Karpas-422 (cell line): ENCODE measurements around the gene SUGCT. TPM values are rescaled to one million over a fixed set of nuclear protein-coding genes. Genes with fewer than 3 reads are reported as not detected.

ENCODE experiments used
- DNase-seq: peaks from one replicate; pipeline ENCODE4 v3.0.0-alpha.2; 2015
- H2AFZ ChIP-seq: fragments of 200-600 bp; sonication (generic); 2 replicates; pipeline ENCODE4 v1.6.1; 2014; ENCODE audit warnings: antibody characterized with exemption, low read length, mixed read lengths
- H3K27ac ChIP-seq: fragments of 200-600 bp; sonication (generic); 2 replicates; pipeline ENCODE4 v1.5.1; 2014; ENCODE audit warnings: mild to moderate bottlenecking, low read length, moderate library complexity
- H3K27me3 ChIP-seq: fragments of 200-600 bp; sonication (generic); 2 replicates; pipeline ENCODE4 v1.6.1; 2014; ENCODE audit warnings: low read length, mixed read lengths
- H3K36me3 ChIP-seq: fragments of 200-600 bp; sonication (generic); 2 replicates; pipeline ENCODE4 v1.6.1; 2014; ENCODE audit warnings: low read length, mixed read lengths; ENCODE audit not compliant: insufficient read depth
- H3K4me1 ChIP-seq: fragments of 200-600 bp; sonication (generic); 2 replicates; pipeline ENCODE4 v1.6.1; 2014; ENCODE audit warnings: mild to moderate bottlenecking, low read length, mixed read lengths
- H3K4me2 ChIP-seq: fragments of 200-600 bp; sonication (generic); 2 replicates; pipeline ENCODE4 v1.6.1; 2014; ENCODE audit warnings: low read length, low read depth, mild to moderate bottlenecking; ENCODE audit not compliant: poor library complexity, severe bottlenecking
- H3K4me3 ChIP-seq: fragments of 200-600 bp; sonication (generic); 2 replicates; pipeline ENCODE4 v1.5.1; 2014; ENCODE audit warnings: mild to moderate bottlenecking, antibody characterized with exemption, low read length, mixed read lengths
- H3K79me2 ChIP-seq: fragments of 200-600 bp; sonication (generic); 2 replicates; pipeline ENCODE4 v1.6.1; 2014; ENCODE audit warnings: mild to moderate bottlenecking, low read length, mixed read lengths
- H3K9ac ChIP-seq: fragments of 200-600 bp; sonication (generic); 2 replicates; pipeline ENCODE4 v1.6.0; 2014; ENCODE audit warnings: low read length
- H3K9me2 ChIP-seq: fragments of 200-600 bp; sonication (generic), shearing (Covaris generic); replicated peaks from 2 replicates; pipeline ENCODE4 v1.6.0; 2014; ENCODE audit warnings: mild to moderate bottlenecking, low read length, moderate library complexity; ENCODE audit not compliant: insufficient read depth
- H3K9me3 ChIP-seq: fragments of 300-700, 200-600 bp; sonication (generic); 2 replicates; pipeline ENCODE4 v1.6.1; 2014; ENCODE audit warnings: low read length, mixed read lengths
- H4K20me1 ChIP-seq: fragments of 200-600 bp; sonication (generic); 2 replicates; pipeline ENCODE4 v1.6.1; 2014; ENCODE audit warnings: mild to moderate bottlenecking, antibody characterized with exemption, low read length, low read depth; ENCODE audit not compliant: insufficient read depth
- total RNA-seq: library from RNA; depleted of rRNA; stranded (reverse); fragments of >200 nt; shearing (Covaris generic); gene quantifications from 2 replicates; pipeline ENCODE4 v1.2.3, GENCODE V29; 2014; ENCODE audit warnings: low replicate concordance

The SUGCT gene
- total RNA-seq, 1 experiment from 2014 or later, result 0.48 TPM

GRCh38 chr7:40350100-40350499 lies 215.3 kb downstream of the SUGCT start:
- H4K20me1 ChIP-seq, result no peaks in the 10 kb centered on the region
- no peak overlapping the region for H2AFZ ChIP-seq
- no peak overlapping the region for H3K27ac ChIP-seq
- H3K4me1 ChIP-seq, result no peaks in the 10 kb centered on the region
- H3K27me3 ChIP-seq, result no peaks in the 10 kb centered on the region
- no peak overlapping the region for H3K4me2 ChIP-seq
- no peak overlapping the region for H3K4me3 ChIP-seq
- no peaks in the 10 kb centered on the region for H3K9me2 ChIP-seq
- H3K79me2 ChIP-seq, result no peaks in the 10 kb centered on the region
- DNase-seq, result no peak
- no peak overlapping the region for H3K9ac ChIP-seq
- H3K9me3 ChIP-seq, result no peaks in the 10 kb centered on the region
- no peaks in the 10 kb centered on the region for H3K36me3 ChIP-seq

DNA sequence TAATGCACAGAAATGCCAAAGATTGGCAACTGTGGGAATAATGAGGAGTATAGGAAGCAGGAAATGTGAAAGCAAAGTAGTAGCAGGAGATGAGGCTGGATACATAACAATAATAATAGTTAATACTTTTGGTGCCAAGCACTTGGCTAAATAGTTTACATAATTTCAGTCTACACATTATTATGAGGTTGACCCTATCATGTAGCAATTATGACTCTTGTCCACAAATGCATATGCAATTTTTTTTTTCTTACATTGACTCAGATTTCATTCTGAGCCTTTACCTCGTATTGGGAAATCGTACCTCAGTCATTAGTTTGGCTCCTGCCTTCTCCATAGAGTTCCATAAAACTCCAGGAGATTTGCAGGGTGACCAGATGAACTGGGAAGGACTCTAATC lies 219.9 kb downstream of the SUGCT start:
- no peaks in the 10 kb centered on the region for H3K9me2 ChIP-seq
- no peaks in the 10 kb centered on the region for H3K9me3 ChIP-seq
- no peaks in the 10 kb centered on the region for H3K79me2 ChIP-seq
- H3K4me3 ChIP-seq, result no peak overlapping the region
- no peak overlapping the region for H3K9ac ChIP-seq
- DNase-seq, result no peak
- no peaks in the 10 kb centered on the region for H3K4me1 ChIP-seq
- H3K4me2 ChIP-seq, result no peak overlapping the region
- no peaks in the 10 kb centered on the region for H3K27me3 ChIP-seq
- no peak overlapping the region for H3K27ac ChIP-seq
- no peaks in the 10 kb centered on the region for H4K20me1 ChIP-seq
- no peaks in the 10 kb centered on the region for H3K36me3 ChIP-seq
- H2AFZ ChIP-seq, result no peak overlapping the region

DNA sequence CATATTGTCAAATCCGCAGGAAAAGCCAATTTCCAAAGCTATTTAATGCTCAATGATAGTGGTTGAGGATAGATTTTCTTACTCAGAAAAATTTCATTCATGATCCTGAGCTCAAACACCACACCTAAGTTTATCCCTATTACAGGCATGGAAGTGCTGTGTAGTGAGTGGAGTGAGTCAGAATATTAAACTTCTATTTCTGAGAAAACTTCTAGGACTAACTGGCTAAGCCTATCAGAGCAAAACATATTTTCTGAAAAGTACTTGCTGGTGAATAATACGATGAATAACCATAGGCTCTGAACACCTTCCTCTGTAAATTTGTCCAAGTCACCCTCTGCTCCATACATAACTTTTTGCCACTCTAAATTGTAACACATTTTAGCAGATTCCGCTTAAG lies 221.5 kb downstream of the SUGCT start:
- no peak overlapping the region for H3K27ac ChIP-seq
- DNase-seq, result no peak
- H3K4me2 ChIP-seq, result no peak overlapping the region
- H3K4me3 ChIP-seq, result no peak overlapping the region
- no peaks in the 10 kb centered on the region for H3K27me3 ChIP-seq
- no peaks in the 10 kb centered on the region for H3K9me3 ChIP-seq
- no peaks in the 10 kb centered on the region for H4K20me1 ChIP-seq
- no peak overlapping the region for H3K9ac ChIP-seq
- no peak overlapping the region for H2AFZ ChIP-seq
- H3K36me3 ChIP-seq, result no peaks in the 10 kb centered on the region
- H3K79me2 ChIP-seq, result no peaks in the 10 kb centered on the region
- no peaks in the 10 kb centered on the region for H3K9me2 ChIP-seq
- no peaks in the 10 kb centered on the region for H3K4me1 ChIP-seq

DNA sequence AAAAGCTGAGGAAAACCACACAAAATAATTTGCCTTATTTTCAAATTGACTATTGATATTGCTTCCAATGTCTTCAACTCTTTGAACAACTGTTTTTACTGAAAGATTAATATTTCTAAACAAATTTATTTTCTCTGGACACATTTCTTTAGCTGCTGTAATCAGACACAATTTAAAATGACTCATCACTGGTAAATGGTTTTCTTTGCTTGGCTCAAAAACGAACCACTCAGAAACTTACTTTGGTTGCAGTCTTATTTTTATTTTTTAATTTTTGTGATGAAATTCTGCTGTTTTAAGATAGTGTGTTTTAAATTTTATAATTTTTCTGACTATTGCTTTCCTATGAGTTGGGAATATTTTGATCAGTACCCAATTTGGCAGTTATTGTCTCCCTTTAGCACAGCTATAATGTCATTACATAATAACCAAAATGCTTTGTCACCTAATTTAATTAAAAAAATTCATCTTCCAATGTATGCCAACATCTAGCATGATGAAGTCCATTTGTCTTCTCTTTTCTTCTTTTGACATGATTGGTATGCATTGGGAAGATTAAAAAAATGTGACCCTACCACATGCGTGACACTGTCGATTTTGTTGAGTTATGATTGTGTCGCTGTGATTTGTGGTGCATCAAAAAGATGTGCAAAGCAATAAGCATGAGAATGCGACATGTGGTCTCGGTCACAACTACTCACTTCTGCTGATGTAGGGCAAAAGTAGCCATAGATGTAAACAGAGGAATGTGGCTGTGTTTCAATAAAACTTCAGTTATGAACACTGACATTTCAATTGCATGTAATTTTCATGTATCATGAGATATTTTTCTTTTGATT lies 222.3 kb downstream of the SUGCT start:
- Histone ChIP-seq H3K4me2 (no peak overlapping the region), H3K79me2 (no peaks in the 10 kb centered on the region), H3K27ac (no peak overlapping the region), H3K36me3 (no peaks in the 10 kb centered on the region), H3K9me2 (no peaks in the 10 kb centered on the region), H2AFZ (no peak overlapping the region), H3K9me3 (no peaks in the 10 kb centered on the region), H3K4me3 (no peak overlapping the region), H3K27me3 (no peaks in the 10 kb centered on the region), H3K4me1 (no peaks in the 10 kb centered on the region), H3K9ac (no peak overlapping the region), H4K20me1 (no peaks in the 10 kb centered on the region)
- no peak for DNase-seq

DNA sequence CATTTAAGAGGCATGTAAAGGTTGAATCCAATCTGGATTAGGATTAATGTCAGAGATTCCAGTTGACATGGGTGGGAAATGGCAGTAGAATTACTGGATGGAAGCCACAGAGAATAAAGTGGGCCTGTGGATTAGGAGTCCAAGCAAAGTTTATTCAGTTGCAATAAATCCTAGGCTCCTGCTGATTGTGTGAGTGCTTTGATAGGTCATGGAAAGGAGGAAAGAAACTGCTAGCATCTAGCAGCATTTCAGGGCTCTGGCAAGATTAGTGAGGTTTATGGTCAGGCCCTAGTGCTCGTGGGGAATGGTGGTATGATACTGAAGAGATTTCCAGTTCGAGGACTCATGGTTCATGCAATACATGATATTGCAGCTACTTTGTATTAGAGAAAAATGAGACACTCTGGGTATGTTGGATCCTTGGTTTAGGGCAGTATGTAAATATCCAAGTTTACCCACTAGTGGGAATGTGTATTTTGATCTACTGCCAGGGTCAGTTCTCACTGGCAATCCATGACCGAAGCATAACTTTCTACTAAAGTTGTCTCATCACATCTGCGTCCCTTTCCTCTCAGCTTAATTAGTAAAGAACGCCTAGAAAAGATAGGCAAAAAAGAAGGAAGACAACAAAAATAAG lies 235.0 kb downstream of the SUGCT start:
- Histone ChIP-seq H3K36me3 (no peaks in the 10 kb centered on the region), H3K79me2 (no peaks in the 10 kb centered on the region)

DNA sequence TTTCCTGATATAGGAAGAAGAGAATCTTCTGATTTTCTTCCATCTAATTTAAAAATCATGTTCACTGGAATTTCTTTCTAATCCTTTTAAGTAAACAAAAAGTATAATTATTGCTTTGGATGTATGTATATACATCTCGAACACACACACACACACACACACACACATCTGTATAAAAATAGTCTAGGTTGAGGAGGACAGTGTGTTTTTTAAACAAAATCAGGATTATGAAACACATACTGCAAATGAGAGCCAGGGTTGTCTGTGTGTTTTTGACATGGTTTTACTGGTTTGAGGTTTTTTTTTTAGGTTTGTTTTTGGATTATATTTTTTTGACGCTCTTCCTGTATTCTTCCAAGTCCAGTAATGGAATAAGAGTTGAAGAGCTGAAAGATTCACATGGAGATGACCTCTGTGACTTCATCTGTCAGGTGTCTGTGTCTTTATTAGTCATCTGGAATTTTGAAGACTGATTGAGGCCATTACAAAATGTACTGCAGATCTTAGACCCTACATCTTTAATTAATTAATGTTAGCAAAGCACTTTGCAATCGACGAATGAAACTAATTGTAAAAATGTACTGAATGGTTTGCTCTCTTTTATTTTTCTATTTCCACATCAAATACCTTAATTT lies 237.1 kb downstream of the SUGCT start:
- no peaks in the 10 kb centered on the region for H4K20me1 ChIP-seq
- H3K4me1 ChIP-seq, result no peaks in the 10 kb centered on the region
- H3K79me2 ChIP-seq, result no peaks in the 10 kb centered on the region
- no peak overlapping the region for H2AFZ ChIP-seq
- H3K9ac ChIP-seq, result no peak overlapping the region
- no peak overlapping the region for H3K27ac ChIP-seq
- no peaks in the 10 kb centered on the region for H3K9me2 ChIP-seq
- no peaks in the 10 kb centered on the region for H3K27me3 ChIP-seq
- H3K36me3 ChIP-seq, result no peaks in the 10 kb centered on the region
- H3K4me2 ChIP-seq, result no peak overlapping the region
- H3K4me3 ChIP-seq, result no peak overlapping the region
- H3K9me3 ChIP-seq, result no peaks in the 10 kb centered on the region
- no peak for DNase-seq

More for the DNA sequence above, 235.0 kb downstream of the SUGCT start:
- Histone ChIP-seq H3K27me3 (no peaks in the 10 kb centered on the region), H3K4me1 (no peaks in the 10 kb centered on the region), H3K9me3 (no peaks in the 10 kb centered on the region), H3K4me2 (no peak overlapping the region), H2AFZ (no peak overlapping the region), H3K4me3 (no peak overlapping the region), H3K9ac (no peak overlapping the region), H4K20me1 (no peaks in the 10 kb centered on the region), H3K27ac (no peak overlapping the region), H3K9me2 (no peaks in the 10 kb centered on the region)
- DNase-seq, result no peak

DNA sequence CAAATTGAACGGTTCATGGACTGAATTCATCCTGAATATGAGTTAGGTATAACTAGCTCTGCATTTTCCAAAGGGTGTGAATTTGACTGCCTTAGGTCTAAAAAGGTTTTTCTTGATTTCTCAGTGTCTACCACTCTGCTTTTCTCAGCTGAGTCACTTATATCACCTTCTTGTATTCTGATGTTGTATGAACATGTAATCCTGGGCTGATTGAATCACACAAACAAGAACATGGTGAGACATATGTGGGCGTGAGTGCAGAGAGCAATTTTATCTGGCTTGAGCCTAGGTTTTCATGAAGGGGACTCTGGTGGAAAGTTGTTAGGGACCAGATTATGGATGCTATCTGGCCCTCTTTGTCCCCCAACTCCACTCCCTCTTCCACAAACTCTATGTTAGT lies 239.8 kb downstream of the SUGCT start:
- DNase-seq, result no peak
- no peak overlapping the region for H2AFZ ChIP-seq
- H3K4me2 ChIP-seq, result no peak overlapping the region
- H3K4me1 ChIP-seq, result no peaks in the 10 kb centered on the region
- H3K36me3 ChIP-seq, result no peaks in the 10 kb centered on the region
- H3K27me3 ChIP-seq, result no peaks in the 10 kb centered on the region
- no peak overlapping the region for H3K4me3 ChIP-seq
- no peak overlapping the region for H3K9ac ChIP-seq
- no peaks in the 10 kb centered on the region for H3K79me2 ChIP-seq
- no peaks in the 10 kb centered on the region for H3K9me2 ChIP-seq
- H3K27ac ChIP-seq, result no peak overlapping the region
- no peaks in the 10 kb centered on the region for H3K9me3 ChIP-seq
- no peaks in the 10 kb centered on the region for H4K20me1 ChIP-seq

- H2AFZ ChIP-seq, result no peak overlapping the region
- H3K9me2 ChIP-seq, result no peaks in the 10 kb centered on the region
- H3K9ac ChIP-seq, result no peak overlapping the region
- no peaks in the 10 kb centered on the region for H3K4me1 ChIP-seq
- no peak overlapping the region for H3K4me2 ChIP-seq
- DNase-seq, result no peak
- no peaks in the 10 kb centered on the region for H3K79me2 ChIP-seq
- H3K27ac ChIP-seq, result no peak overlapping the region
- no peaks in the 10 kb centered on the region for H4K20me1 ChIP-seq
- no peaks in the 10 kb centered on the region for H3K36me3 ChIP-seq
- H3K9me3 ChIP-seq, result no peaks in the 10 kb centered on the region
- no peak overlapping the region for H3K4me3 ChIP-seq
- H3K27me3 ChIP-seq, result no peaks in the 10 kb centered on the region
Observed at GRCh38 chr7:40380111-40380510, 245.3 kb downstream of the SUGCT start.
